KMS-11 (cell line): ENCODE measurements around the gene ZC3HAV1.
"Not testable (repeated sequence)": the region's sequence is repeated elsewhere in the genome, so short reads cannot be mapped to it uniquely, and the experiment has no call there.

Source experiments
- H2AFZ ChIP-seq: fragments of 200-600 bp; sonication (generic); 2 replicates; pipeline ENCODE4 v1.6.1; 2016; ENCODE audit warnings: antibody characterized with exemption, mixed run types, low read depth
- H3K27ac ChIP-seq: fragments of 200-600 bp; sonication (generic); 2 replicates; pipeline ENCODE4 v1.6.1; 2016; ENCODE audit warnings: mild to moderate bottlenecking, mixed run types
- H3K27me3 ChIP-seq: fragments of 200-600 bp; sonication (generic); 2 replicates; pipeline ENCODE4 v1.6.1; 2017; ENCODE audit warnings: mild to moderate bottlenecking, low read depth, mixed run types, moderate library complexity; ENCODE audit not compliant: insufficient read depth
- H3K36me3 ChIP-seq: fragments of 200-600 bp; sonication (generic); 2 replicates; pipeline ENCODE4 v1.6.1; 2017; ENCODE audit warnings: mild to moderate bottlenecking, mixed run types; ENCODE audit not compliant: insufficient read depth
- H3K4me1 ChIP-seq: fragments of 200-600 bp; sonication (generic); 2 replicates; pipeline ENCODE4 v1.6.1; 2016; ENCODE audit warnings: mild to moderate bottlenecking, low read depth, mixed run types; ENCODE audit not compliant: poor library complexity, severe bottlenecking
- H3K4me2 ChIP-seq: fragments of 200-600 bp; sonication (generic); 2 replicates; pipeline ENCODE4 v1.7.0; 2016; ENCODE audit warnings: mild to moderate bottlenecking, mixed run types
- H3K4me3 ChIP-seq: fragments of 200-600 bp; sonication (generic); IDR thresholded peaks from 2 replicates; pipeline ENCODE4 v1.6.1; 2017; ENCODE audit warnings: low read depth, low read length, mixed read lengths; ENCODE audit not compliant: insufficient read depth
- H3K79me2 ChIP-seq: fragments of 200-600 bp; sonication (generic); 2 replicates; pipeline ENCODE4 v1.6.1; 2016; ENCODE audit warnings: low read depth, mixed run types; ENCODE audit not compliant: insufficient read depth
- H3K9ac ChIP-seq: fragments of 200-600 bp; sonication (generic); 2 replicates; pipeline ENCODE4 v1.6.1; 2016; ENCODE audit warnings: mild to moderate bottlenecking, mixed run types
- H4K20me1 ChIP-seq: fragments of 200-600 bp; sonication (generic); 2 replicates; pipeline ENCODE4 v1.6.1; 2016; ENCODE audit warnings: mild to moderate bottlenecking, mixed run types; ENCODE audit not compliant: insufficient read depth
- CTCF ChIP-seq: fragments of 200-600 bp; sonication (generic); conservative IDR thresholded peaks from 2 replicates; pipeline ENCODE4 v1.6.1; 2017; ENCODE audit warnings: low read depth, mild to moderate bottlenecking, antibody characterized with exemption, low read length, moderate library complexity, mixed read lengths

ZC3HAV1 gene

GRCh38 chr7:139099172-139099947, 10.2 kb downstream of the ZC3HAV1 start:
- Histone ChIP-seq H3K27me3 (no peaks in the 10 kb centered on the region), H3K4me2 (no peak overlapping the region), H3K9ac (no peak overlapping the region), H3K27ac (no peak overlapping the region), H3K4me1 (no peaks in the 10 kb centered on the region), H3K36me3 (no peaks in the 10 kb centered on the region; the same call in 1 of the 2 replicates), H4K20me1 (peaks cover 21% of the 10 kb centered on the region; the same call in 1 of the 2 replicates), H3K79me2 (peaks cover 49% of the 10 kb centered on the region), H3K4me3 (no peak overlapping the region), H2AFZ (no peak overlapping the region)
- TF ChIP-seq CTCF = no peak

DNA sequence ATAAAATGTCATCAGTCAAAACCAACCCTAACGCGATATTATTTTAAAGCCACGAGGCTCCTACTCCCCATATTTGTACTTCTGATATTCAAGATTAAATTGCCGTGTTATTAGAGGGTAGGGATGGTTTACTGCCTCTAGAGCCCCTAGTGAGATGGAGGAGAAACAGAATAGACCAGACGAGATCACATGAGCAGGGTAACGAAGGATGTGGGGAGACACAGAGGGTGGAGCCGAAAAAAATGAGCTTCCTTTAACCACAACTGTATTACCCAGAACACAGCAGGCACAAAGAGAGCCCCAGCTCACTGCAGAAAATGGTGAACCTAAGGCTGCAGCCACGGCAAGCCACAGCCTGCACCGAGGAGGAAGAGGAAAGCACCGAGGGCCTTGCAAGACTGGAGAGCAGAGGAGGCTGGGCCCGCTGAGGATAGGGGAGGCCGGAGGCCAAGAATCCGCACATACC, 14.3 kb downstream of the ZC3HAV1 start:
- no peak for TF ChIP-seq CTCF
- no peak overlapping the region for H3K27ac ChIP-seq
- no peak overlapping the region for H2AFZ ChIP-seq
- H3K27me3 ChIP-seq = no peaks in the 10 kb centered on the region
- H3K9ac ChIP-seq = no peak overlapping the region
- no peak overlapping the region for H3K4me2 ChIP-seq
- no peaks in the 10 kb centered on the region; the same call in 1 of the 2 replicates for H3K36me3 ChIP-seq
- H3K4me3 ChIP-seq = no peak overlapping the region
- H4K20me1 ChIP-seq = 0 out of 2 replicates have a peak, but pooled peaks cover 10% of the 10 kb centered on the region
- H3K79me2 ChIP-seq = peaks cover 32% of the 10 kb centered on the region; the same call in 1 of the 2 replicates
- no peaks in the 10 kb centered on the region for H3K4me1 ChIP-seq

DNA sequence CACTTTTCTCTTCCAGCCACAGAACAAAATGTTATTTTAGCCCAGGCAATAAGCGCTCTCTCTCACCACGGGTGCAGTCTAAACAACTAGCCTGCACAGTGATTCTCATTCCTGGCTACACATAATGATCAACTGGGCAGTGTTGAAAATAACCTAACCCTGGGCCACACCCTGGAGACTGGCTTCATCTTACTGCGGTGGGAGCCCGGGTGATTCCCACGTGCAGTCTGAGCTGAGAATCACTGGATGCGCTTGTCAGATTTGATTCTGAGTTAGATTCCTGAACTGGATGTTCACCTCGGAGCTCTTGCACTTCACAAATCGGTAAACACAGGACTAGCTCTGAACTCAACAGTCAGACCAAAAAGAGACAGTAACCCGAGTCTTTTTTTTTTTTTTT, 14.9 kb downstream of the ZC3HAV1 start:
- no peak for TF ChIP-seq CTCF
- Histone ChIP-seq H3K27me3 (no peaks in the 10 kb centered on the region), H2AFZ (no peak overlapping the region), H3K4me1 (no peaks in the 10 kb centered on the region), H3K27ac (no peak overlapping the region), H3K36me3 (no peaks in the 10 kb centered on the region; the same call in 1 of the 2 replicates), H3K4me3 (no peak overlapping the region), H3K79me2 (peaks cover 28% of the 10 kb centered on the region; the same call in 1 of the 2 replicates), H3K9ac (no peak overlapping the region), H4K20me1 (0 out of 2 replicates have a peak, but pooled peaks cover 10% of the 10 kb centered on the region), H3K4me2 (no peak overlapping the region)

DNA sequence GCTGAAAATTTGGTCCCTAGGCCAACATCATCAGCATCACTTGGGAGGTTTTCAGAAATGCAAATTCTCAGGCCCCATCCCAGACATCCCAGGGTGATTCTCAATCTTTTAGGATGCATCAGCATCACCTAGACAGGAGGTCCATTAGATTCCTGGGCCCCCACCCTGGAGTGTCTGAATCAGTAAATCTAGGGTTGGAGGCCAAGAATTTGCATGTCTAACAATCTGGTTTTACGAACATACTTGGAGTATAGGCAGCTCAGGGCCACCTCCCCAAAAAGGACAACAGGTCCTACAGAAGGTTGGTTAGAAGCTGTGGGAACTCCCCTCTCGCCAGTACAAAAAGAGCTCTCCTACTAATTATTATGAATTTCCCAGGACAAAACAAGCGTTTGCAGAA, 15.5 kb downstream of the ZC3HAV1 start:
- peaks cover 23% of the 10 kb centered on the region; the same call in 1 of the 2 replicates for H3K79me2 ChIP-seq
- H3K4me3 ChIP-seq = no peak overlapping the region
- no peak overlapping the region for H3K27ac ChIP-seq
- no peak for TF ChIP-seq CTCF
- no peaks in the 10 kb centered on the region; the same call in 1 of the 2 replicates for H3K36me3 ChIP-seq
- no peaks in the 10 kb centered on the region for H3K4me1 ChIP-seq
- 0 out of 2 replicates have a peak, but pooled peaks cover 4% of the 10 kb centered on the region for H4K20me1 ChIP-seq
- H3K4me2 ChIP-seq = no peak overlapping the region
- H2AFZ ChIP-seq = no peak overlapping the region
- H3K27me3 ChIP-seq = no peaks in the 10 kb centered on the region
- H3K9ac ChIP-seq = no peak overlapping the region

DNA sequence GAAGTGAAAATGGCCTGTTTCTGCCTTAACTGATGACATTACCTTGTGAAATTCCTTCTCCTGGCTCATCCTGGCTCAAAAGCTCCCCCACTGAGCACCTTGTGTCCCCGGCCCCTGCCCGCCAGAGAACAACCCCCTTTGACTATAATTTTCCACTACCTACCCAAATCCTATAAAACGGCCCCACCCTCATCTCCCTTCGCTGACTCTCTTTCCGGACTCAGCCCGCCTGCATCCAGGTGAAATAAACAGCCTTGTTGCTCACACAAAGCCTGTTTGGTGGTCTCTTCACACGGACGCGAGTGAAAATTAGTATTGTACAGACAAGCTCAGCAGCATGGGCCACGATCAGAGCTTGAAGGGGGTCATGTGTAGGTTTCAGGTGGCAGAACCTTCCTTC, 16.0 kb downstream of the ZC3HAV1 start:
- not testable (repeated sequence) for H2AFZ ChIP-seq, H3K27me3 ChIP-seq, H3K27ac ChIP-seq, H3K36me3 ChIP-seq, H3K4me3 ChIP-seq, H4K20me1 ChIP-seq, H3K4me1 ChIP-seq, H3K4me2 ChIP-seq, H3K9ac ChIP-seq
- peaks cover 18% of the 10 kb centered on the region; the same call in 1 of the 2 replicates for H3K79me2 ChIP-seq
